ENCODE results near the gene HNRNPM.
"Not testable (repeated sequence)": the region's sequence is repeated elsewhere in the genome, so short reads cannot be mapped to it uniquely, and the experiment has no call there.

The HNRNPM gene

DNA sequence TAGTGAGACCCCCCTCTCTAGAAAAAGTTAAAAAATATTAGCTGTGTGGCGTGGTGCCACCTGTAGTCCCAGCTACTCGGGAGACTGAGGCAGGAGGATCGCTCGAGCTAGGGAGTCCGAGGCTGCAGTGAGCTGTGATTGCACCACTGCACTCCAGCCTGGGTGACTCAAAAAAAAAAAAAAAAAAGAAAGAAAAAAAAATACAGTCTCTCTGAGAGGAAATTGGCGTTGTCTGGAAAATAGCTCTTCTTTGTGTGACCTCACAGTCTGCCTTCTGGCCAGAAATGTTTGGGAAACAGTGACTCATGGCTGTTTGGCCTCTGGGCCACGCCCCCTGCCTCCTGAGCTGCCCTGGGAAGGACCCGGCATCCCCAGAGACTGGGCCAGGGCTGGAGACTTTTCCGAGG lies 21.0 kb upstream of the HNRNPM start:
- in situ Hi-C loops (cut with MboI; ENCODE audit: low sequenced_read_pairs), result no loop called here

GRCh38 chr19:8425331-8425730 lies 19.4 kb upstream of the HNRNPM start:
- in situ Hi-C loops (cut with MboI; ENCODE audit: low sequenced_read_pairs), result not testable (repeated sequence)

- in situ Hi-C loops (cut with MboI; ENCODE audit: low sequenced_read_pairs), result no loop called here
Measured at GRCh38 chr19:8426283-8426682, 18.5 kb upstream of the HNRNPM start.

DNA sequence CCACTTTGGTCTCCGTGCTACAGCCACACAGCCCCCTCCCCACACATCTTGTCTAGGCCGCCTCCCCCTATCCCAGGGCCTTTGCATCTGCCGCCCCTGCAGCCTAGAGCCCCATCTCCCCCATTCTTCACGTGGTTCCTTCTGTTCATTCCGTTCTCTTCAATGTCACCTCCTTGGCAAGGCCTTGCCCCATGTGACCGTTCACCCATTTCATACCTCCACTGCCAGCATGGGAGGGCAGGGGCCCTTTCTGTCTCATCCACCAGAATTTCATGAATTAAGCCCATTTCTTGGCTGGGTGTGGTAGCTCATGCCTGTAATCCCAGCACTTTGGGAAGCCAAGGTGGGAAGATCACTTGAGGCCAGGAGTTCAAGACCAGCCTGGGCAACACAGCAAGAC lies 15.7 kb upstream of the HNRNPM start:
- in situ Hi-C loops (cut with MboI; ENCODE audit: low sequenced_read_pairs), result no loop called here

DNA sequence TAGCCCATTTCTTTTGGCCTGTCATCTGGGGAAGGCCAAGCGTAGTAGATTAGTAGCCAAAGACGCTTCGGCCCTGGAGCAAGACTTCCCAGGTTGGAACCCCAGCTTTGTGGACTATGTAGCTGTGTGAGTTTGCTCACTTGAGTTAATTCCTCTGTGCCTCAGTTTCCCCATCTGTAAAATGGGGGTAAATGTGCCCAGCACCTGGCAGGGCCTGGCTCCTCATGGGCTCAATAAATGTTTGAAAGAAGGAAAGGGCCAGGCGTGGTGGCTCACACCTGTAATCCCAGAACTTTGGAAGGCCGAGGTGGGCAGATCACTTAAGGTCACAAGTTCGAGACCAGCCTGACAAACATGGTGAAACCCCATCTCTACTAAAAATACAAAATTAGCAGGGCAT lies 14.9 kb upstream of the HNRNPM start:
- in situ Hi-C loops (cut with MboI; ENCODE audit: low sequenced_read_pairs), result no loop called here

- in situ Hi-C loops (cut with MboI; ENCODE audit: low sequenced_read_pairs), result no loop called here
Measured at GRCh38 chr19:8430650-8431049, 14.1 kb upstream of the HNRNPM start.

DNA sequence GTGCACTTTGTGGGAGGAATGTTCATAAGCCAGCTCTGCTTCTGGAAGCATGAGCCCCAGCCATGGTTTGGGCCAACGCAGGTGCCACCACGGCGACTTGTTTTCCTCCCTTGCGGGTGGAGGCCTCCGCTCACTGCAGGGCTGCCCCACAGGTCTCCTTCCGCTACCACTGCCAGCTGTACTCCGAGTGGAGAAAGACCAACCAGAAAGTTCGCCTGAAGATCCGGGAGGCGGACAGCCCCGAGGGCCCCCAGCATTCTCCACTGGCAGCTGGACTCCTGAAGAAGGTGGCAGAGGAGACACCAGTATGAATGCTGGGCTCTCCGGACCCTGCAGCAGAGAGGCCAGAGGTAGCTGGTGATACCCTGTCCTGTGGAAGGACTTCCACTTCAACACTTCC lies 6.5 kb upstream of the HNRNPM start:
- in situ Hi-C loops (cut with MboI; ENCODE audit: low sequenced_read_pairs), result no loop called here

GRCh38 chr19:8441725-8442544 lies 2.8 kb upstream of the HNRNPM start:
- in situ Hi-C loops (cut with MboI; ENCODE audit: low sequenced_read_pairs), result no loop called here

GRCh38 chr19:8444140-8444676 lies 567 bp upstream of the HNRNPM start:
- in situ Hi-C loops (cut with MboI; ENCODE audit: low sequenced_read_pairs), result not testable (repeated sequence)

GRCh38 chr19:8445488-8446001 lies 770 bp downstream of the HNRNPM start:
- in situ Hi-C loops (cut with MboI; ENCODE audit: low sequenced_read_pairs), result no loop called here

GRCh38 chr19:8446061-8446709 lies 1.4 kb downstream of the HNRNPM start:
- in situ Hi-C loops (cut with MboI; ENCODE audit: low sequenced_read_pairs), result no loop called here

DNA sequence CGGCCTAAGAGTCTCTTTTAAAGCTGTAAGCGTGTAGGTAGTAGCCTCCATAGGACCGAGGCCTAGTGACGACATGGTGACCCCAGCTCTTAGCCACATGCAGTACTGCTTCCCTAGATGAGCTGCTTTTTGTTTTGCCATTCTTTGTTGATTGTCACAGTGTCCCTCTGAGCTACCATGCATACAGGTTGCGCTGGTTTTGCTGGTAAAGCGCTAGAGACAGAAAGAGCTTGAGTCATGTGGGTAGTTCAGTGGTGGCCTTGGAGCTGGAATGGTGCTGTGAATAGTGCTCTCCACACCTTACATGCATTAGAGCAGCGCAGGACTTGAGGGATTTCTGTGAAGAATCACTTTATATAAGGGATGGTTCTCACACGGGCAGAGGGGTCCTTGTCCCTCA lies 5.1 kb downstream of the HNRNPM start:
- in situ Hi-C loops (cut with MboI; ENCODE audit: low sequenced_read_pairs), result no loop called here

DNA sequence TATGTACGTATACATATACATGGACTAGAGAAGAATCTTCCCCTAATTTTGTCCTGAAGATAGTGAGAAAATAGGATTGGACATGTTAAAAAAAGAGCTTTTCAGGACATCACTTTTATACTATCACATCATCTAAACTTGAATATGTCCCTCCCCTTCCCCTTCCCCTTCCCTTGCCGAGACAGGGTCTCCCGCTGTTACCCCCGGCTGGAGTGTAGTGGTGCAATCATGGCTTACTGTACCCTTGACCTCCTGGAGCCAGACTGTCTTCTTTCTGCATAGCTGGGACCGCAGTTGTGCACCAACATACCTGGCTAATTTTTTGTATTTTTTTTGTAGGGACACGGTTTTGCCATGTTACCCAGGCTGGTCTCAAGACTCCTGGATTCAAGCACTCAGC lies 6.6 kb downstream of the HNRNPM start:
- in situ Hi-C loops (cut with MboI; ENCODE audit: low sequenced_read_pairs), result no loop called here

DNA sequence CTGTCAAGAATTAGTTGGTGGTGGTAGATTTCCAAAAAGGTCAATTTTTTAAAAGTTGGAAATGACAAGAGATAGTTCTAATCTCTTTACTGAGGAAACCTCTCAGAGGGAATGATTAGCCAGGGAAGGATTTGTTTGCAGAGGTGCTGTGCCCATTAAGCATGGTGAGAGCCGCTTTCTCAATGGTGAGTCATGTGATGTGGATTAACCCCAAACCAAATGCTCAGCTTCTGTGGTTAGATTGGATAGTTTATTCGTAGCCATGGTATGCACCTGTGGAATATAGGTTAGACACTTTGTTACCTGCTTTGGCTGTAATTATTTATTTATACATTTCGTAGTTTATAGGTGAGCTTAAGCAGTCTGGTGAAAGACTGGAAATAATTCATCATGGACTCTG lies 7.1 kb downstream of the HNRNPM start:
- in situ Hi-C loops (cut with MboI; ENCODE audit: low sequenced_read_pairs), result no loop called here

DNA sequence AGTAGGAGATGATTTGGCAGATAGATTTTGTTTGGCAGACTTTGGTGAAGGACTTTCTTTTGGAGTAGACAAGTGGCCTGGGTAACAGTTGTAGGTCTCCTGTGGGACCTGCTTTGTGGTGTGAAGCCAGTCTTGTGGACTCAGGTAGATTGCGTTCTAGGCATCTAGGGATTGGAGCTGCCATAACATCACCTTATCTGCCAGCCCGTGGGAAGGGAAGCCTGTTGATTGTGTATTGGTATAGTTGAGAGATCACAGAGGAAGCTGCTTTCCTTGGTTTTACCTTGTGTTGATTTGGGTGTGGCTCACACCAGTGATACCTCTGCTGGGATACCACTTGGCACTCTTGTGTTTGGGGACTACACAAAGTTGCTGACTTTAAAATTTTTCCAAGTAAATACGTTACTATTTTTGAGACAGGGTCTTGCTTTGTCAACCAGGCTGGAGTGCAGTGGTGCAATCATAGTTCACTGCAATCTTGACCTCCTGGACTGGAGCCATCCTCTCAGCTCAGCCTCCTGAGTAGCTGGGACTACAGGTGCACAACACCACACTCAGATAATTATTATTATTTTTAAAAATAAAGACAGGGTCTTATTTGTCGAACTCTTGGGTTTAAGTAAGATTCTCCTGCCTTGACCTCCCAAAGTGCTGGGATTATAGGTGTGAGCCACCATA lies 7.8 kb downstream of the HNRNPM start:
- in situ Hi-C loops (cut with MboI; ENCODE audit: low sequenced_read_pairs), result no loop called here

GRCh38 chr19:8453616-8454015 lies 8.8 kb downstream of the HNRNPM start:
- in situ Hi-C loops (cut with MboI; ENCODE audit: low sequenced_read_pairs), result no loop called here

DNA sequence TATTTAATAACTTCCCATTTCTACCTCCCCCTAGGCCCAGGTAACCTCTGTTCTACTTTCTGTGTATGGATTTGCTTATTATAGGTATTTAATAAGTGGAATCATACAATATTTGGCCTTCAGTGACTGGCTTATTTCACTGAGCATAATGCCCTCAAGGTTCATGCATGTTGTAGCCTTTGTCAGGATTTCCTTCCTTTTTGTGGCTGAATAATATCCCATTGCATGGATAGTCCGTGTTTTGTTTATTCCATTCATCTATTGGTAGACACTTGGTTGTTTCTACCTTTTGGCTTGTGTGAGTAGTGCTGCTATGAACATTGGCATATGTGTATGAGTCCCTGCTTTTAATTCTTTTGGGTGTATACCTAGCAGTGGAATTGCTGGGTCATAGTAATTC lies 9.4 kb downstream of the HNRNPM start:
- in situ Hi-C loops (cut with MboI; ENCODE audit: low sequenced_read_pairs), result no loop called here

GRCh38 chr19:8455018-8455417 lies 10.2 kb downstream of the HNRNPM start:
- in situ Hi-C loops (cut with MboI; ENCODE audit: low sequenced_read_pairs), result no loop called here

DNA sequence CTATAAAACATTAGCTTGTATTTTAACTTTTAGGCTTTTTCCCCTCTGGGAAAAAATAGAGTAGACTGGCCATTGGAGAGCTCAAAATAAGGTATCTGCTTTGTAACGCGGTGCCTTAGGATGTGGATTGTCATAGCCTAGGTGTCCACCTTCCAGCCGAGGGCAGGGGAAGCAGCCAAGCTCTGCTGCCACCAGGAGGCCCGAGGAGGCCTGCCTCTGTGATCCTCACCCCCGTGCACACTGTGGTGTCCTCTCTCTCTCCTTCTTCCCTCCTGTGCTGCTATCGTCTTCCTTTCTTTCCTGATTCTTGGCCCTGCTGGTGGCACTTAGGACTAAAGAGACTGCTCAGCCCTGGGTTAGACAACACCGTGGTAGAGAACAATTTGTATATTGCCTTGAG lies 11.3 kb downstream of the HNRNPM start:
- in situ Hi-C loops (cut with MboI; ENCODE audit: low sequenced_read_pairs), result no loop called here

DNA sequence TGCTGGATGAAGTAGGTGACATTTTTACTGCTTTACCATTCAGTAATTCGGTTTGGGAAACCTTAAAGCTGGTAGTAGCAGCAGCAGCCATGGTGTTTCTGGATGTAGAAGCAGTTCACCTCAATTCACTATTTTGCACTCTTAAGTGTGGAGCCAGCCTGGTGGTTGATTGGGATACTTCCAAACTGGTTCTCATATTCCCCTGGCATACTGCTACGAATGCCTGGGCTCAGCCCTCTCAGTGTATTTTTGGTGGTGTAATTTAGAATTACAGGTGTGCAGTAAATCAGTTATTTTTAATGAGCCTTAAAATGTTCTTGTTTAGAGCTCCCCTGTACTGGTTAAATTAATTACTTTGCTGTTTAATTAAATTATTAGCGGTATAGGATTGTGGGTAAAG lies 12.4 kb downstream of the HNRNPM start:
- in situ Hi-C loops (cut with MboI; ENCODE audit: low sequenced_read_pairs), result no loop called here

- in situ Hi-C loops (cut with MboI; ENCODE audit: low sequenced_read_pairs), result no loop called here
Measured at GRCh38 chr19:8457827-8458226, 13.1 kb downstream of the HNRNPM start.

DNA sequence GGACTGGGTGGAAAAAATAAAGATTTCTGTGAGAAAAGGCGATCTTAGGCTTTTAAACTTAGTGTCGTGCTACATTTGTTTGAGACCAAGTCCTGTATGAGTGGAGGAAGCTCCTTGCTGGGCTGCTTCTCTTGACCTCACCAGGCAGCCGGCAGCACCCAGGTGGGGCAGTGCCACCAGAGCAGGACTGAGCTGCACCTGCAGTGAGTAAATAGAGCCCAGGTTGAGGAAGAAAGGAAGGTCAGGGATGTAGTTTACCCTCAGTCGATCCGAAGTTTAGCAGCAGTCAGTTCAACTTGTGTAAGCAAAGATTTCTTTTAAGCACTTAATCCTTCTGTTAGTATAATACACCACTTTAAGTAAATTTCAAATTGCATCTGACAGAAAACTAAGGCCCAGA lies 13.6 kb downstream of the HNRNPM start:
- in situ Hi-C loops (cut with MboI; ENCODE audit: low sequenced_read_pairs), result no loop called here
